Endothelial cell of umbilical vein (primary cell): ENCODE measurements around the gene APIP. TPM values are rescaled to one million over a fixed set of nuclear protein-coding genes. Genes with fewer than 3 reads are reported as not detected.

Source experiments
- BruUV-seq: library from RNA; stranded (reverse); fragments of 400-500 nt; replicated peaks from 2 replicates; lab custom pipeline; 2021; lab: Mats Ljungman, UMichigan
- CTCF ChIA-PET: fragments of 300-600, 350-600 bp; sonication (Branson Sonifier 250); formaldehyde crosslinking; loops from one replicate; lab custom pipeline; 2021; ENCODE audit warnings: antibody characterized with exemption, inconsistent platforms; lab: Charles Lee
- POLR2A ChIA-PET: fragments of 300-600, 350-600 bp; sonication (Branson Sonifier 250); formaldehyde crosslinking; loops from one replicate; lab custom pipeline; 2021; ENCODE audit warnings: antibody characterized with exemption, inconsistent platforms; lab: Charles Lee
- DNase-seq: peaks from one replicate; pipeline ENCODE4 v3.0.0-alpha.2; 2011; ENCODE audit warnings: low read depth, low spot score
- FAIRE-seq: peaks from 2 replicates; lab custom pipeline; 2011; peaks lifted over from hg19 to GRCh38; lab: Jason Lieb, UNC
- H2AFZ ChIP-seq: 2 replicates; pipeline ENCODE4 v1.6.0; 2012; ENCODE audit warnings: low read depth, low read length, control low read depth, inconsistent platforms
- H3K27ac ChIP-seq: 2 replicates; pipeline ENCODE4 v1.5.1; 2011; ENCODE audit warnings: low read depth, mild to moderate bottlenecking, control low read depth, low read length, moderate library complexity; ENCODE audit not compliant: insufficient read depth
- H3K27me3 ChIP-seq, 2 experiments: 2 replicates each; pipeline versions ENCODE4 v1.6.0 to v1.6.1; 2011; ENCODE audit warnings: low read length in 2 of 2, mixed read lengths in 1 of 2; ENCODE audit not compliant: control insufficient read depth in 2 of 2, insufficient read depth in 2 of 2
- H3K36me3 ChIP-seq, 2 experiments: 2 replicates in 1 of 2; 3 replicates in 1 of 2; pipeline ENCODE4 v1.5.1; 2011; ENCODE audit warnings: low read length in 2 of 2, mild to moderate bottlenecking in 1 of 2, moderate library complexity in 1 of 2; ENCODE audit not compliant: control insufficient read depth in 2 of 2, insufficient read depth in 2 of 2; ENCODE audit errors: extremely low read depth in 1 of 2
- H3K4me1 ChIP-seq: 3 replicates; pipeline ENCODE4 v1.5.1; 2011; ENCODE audit warnings: mild to moderate bottlenecking, low read length; ENCODE audit not compliant: control insufficient read depth, insufficient read depth; ENCODE audit errors: extremely low read depth
- H3K4me2 ChIP-seq: 2 replicates; pipeline ENCODE4 v1.6.1; 2011; ENCODE audit warnings: low read length, control low read depth, mixed read lengths; ENCODE audit not compliant: insufficient read depth
- H3K4me3 ChIP-seq, 3 experiments: fragments of 200-600 bp in 1 of 3; sonication (generic), shearing (Covaris generic) in 1 of 3; replicated peaks in 1 of 3; 2 replicates each; pipeline ENCODE4 v1.5.1; 2011 to 2016; ENCODE audit warnings: control low read depth in 3 of 3, low read length in 3 of 3, mild to moderate bottlenecking in 2 of 3, inconsistent platforms in 1 of 3, low read depth in 1 of 3, moderate library complexity in 1 of 3; ENCODE audit not compliant: insufficient read depth in 1 of 3
- H3K79me2 ChIP-seq: 2 replicates; pipeline ENCODE4 v1.6.0; 2012; ENCODE audit warnings: low read length, inconsistent platforms; ENCODE audit not compliant: control insufficient read depth, insufficient read depth
- H3K9ac ChIP-seq: replicated peaks from 2 replicates; pipeline ENCODE3; 2011; ENCODE audit warnings: low read length, control low read depth; ENCODE audit not compliant: insufficient read depth; ENCODE audit errors: extremely low read depth
- H3K9me1 ChIP-seq: replicated peaks from 3 replicates; pipeline ENCODE4 v1.6.0; 2011; ENCODE audit warnings: mild to moderate bottlenecking, low read length; ENCODE audit not compliant: control insufficient read depth, insufficient read depth; ENCODE audit errors: extremely low read depth
- H3K9me3 ChIP-seq: replicated peaks from 2 replicates; pipeline ENCODE4 v1.5.1; 2012; ENCODE audit warnings: low read length, inconsistent platforms; ENCODE audit not compliant: control insufficient read depth, insufficient read depth
- H4K20me1 ChIP-seq: replicated peaks from 2 replicates; pipeline ENCODE3; 2011; ENCODE audit warnings: mild to moderate bottlenecking, low read length; ENCODE audit not compliant: control insufficient read depth, insufficient read depth; ENCODE audit errors: extremely low read depth
- CTCF ChIP-seq, 2 donors: IDR thresholded peaks; 1 replicate in 1 of 2; 2 replicates in 1 of 2; pipeline ENCODE4 v1.5.1; 2011; ENCODE audit warnings: low read length in 2 of 2, mild to moderate bottlenecking in 2 of 2, moderate library complexity in 2 of 2, control low read depth in 1 of 2, inconsistent platforms in 1 of 2, low read depth in 1 of 2; ENCODE audit not compliant: insufficient read depth in 1 of 2; ENCODE audit errors: extremely low read depth in 1 of 2
- EZH2 ChIP-seq: IDR thresholded peaks from 2 replicates; pipeline ENCODE4 v1.6.1; 2012; ENCODE audit warnings: borderline replicate concordance, low read depth, mild to moderate bottlenecking, moderate library complexity, low read length, inconsistent platforms; ENCODE audit not compliant: severe bottlenecking
- FOS ChIP-seq: IDR thresholded peaks from 2 replicates; pipeline ENCODE4 v1.6.1; 2011; ENCODE audit warnings: mild to moderate bottlenecking, low read length, moderate library complexity, borderline replicate concordance; ENCODE audit not compliant: insufficient read depth
- GATA2 ChIP-seq: IDR thresholded peaks from 2 replicates; pipeline ENCODE4 v1.7.0; 2011; ENCODE audit warnings: low read depth, mild to moderate bottlenecking, moderate library complexity, mixed read lengths, low read length; ENCODE audit not compliant: insufficient read length, insufficient read depth
- JUN ChIP-seq: IDR thresholded peaks from 2 replicates; pipeline ENCODE4 v1.6.1; 2011; ENCODE audit warnings: borderline replicate concordance, low read depth; ENCODE audit not compliant: insufficient read length, insufficient read depth
- MAX ChIP-seq: IDR thresholded peaks from 2 replicates; pipeline ENCODE4 v1.6.1; 2011; ENCODE audit not compliant: insufficient read depth, insufficient read length
- MYC ChIP-seq: IDR thresholded peaks from one replicate; pipeline ENCODE4 v1.6.1; 2011; ENCODE audit warnings: mild to moderate bottlenecking, low read depth, low read length
- POLR2A ChIP-seq: IDR thresholded peaks from 2 replicates; pipeline ENCODE4 v1.6.1; 2012; ENCODE audit warnings: low read depth, mild to moderate bottlenecking, control low read depth, low read length
- POLR2AphosphoS5 ChIP-seq: IDR thresholded peaks from 2 replicates; pipeline ENCODE4 v1.6.1; 2012; ENCODE audit warnings: low read depth, mild to moderate bottlenecking, control low read depth, low read length, moderate library complexity; ENCODE audit not compliant: insufficient read depth
- dilution Hi-C: fragments of 300-500 bp; cut with MboI; formaldehyde crosslinking; loops from one replicate; pipeline ENCODE4 v1.15.0; 2019; ENCODE audit warnings: low sequenced_read_pairs; ENCODE audit not compliant: extremely low pct_ligation_motif_present
- intact Hi-C: fragments of 100-400 bp; cut with micrococcal nuclease; formaldehyde crosslinking; loops from one replicate; pipeline ENCODE4 v1.10.0; 2022
- polyA plus RNA-seq, 4 experiments: library from polyadenylated mRNA; depleted of rRNA in 3 of 4; stranded (reverse) in 3 of 4; unstranded in 1 of 4; fragments of >200 nt; gene quantifications; 2 replicates each; pipeline versions ENCODE4 v1.2.1 to v1.2.3, GENCODE V29; 2011 to 2012; ENCODE audit warnings: missing spikeins in 1 of 4
- total RNA-seq: library from RNA; stranded (reverse); gene quantifications from 2 replicates; pipeline ENCODE4 v1.2.3, GENCODE V29; 2021

Gene APIP
- total and polyA plus RNA-seq, 2 donors (not counting 3 experiments of a cell fraction or from before 2014, with no cell fraction given) = 10.0 to 26.9 TPM

DNA sequence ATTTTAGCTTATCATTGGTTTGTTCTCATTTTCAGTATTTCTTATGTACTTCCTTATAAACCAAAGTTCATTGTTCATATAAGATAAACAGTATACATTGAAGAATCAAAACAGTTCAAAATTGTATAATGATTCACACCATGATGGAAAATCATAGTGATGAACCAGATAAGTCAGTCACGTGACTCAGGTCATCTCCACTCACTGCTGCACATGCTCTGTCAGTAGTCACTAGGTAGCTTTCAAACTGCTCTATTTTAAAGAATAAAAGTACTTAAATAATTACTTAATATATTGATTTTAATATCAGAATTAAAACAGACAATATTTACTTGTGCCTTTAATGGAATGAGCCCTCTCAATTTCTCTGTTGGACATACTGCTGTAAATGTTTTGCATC, 37.8 kb upstream of the APIP start:
- Histone ChIP-seq H3K4me3 (no peak overlapping the region), H3K79me2 (no peaks in the 10 kb centered on the region), H3K36me3 (no peaks in the 10 kb centered on the region), H3K27me3 (no peaks in the 10 kb centered on the region), H3K4me2 (no peak overlapping the region), H4K20me1 (no peaks in the 10 kb centered on the region), H3K9ac (no peak overlapping the region), H3K4me1 (no peaks in the 10 kb centered on the region), H2AFZ (no peak overlapping the region), H3K27ac (no peak overlapping the region), H3K9me1 (no peaks in the 10 kb centered on the region), H3K9me3 (no peaks in the 10 kb centered on the region)
- no peak for TF ChIP-seq POLR2AphosphoS5
- TF ChIP-seq JUN = no peak
- dilution Hi-C loops = no loop called here
- POLR2A ChIA-PET = interaction anchor here (0.6 kb wide), 1 partner anchor 58 kb away, joined by 3 read pairs; no protein-coding TSS in a partner anchor
- BruUV-seq = no TSS peak
- FAIRE-seq = no peak
- DNase-seq = no peak
- intact Hi-C loops = no loop called here
- CTCF ChIA-PET = interaction anchor here (1.2 to 2.3 kb wide), 3 partner anchors 11 to 43 kb away, joined by 3 to 8 read pairs (median 4); no protein-coding TSS in a partner anchor

DNA sequence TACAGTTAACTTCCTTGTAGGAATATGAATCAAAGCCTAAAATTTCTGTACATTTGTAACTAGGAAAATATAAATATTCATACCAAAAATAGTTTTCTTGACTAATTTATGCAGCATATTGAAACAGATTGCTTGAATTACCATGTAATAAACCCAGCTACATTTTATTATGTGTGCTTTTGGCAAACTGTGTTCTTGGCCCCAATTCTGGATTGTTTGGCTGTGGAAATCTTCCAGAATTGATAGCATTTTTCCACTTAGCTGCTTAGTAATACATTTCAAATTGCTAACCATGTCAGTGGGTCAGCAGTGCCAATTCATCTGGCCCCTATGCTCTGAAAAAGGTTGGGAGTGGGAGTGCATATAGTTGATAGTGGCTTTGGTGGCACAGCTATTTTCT, 32.5 kb upstream of the APIP start:
- BruUV-seq = no TSS peak

More for the DNA sequence above, 32.5 kb upstream of the APIP start:
- Histone ChIP-seq H2AFZ (no peak overlapping the region), H3K9me3 (no peaks in the 10 kb centered on the region), H3K4me3 (no peak overlapping the region), H3K9me1 (no peaks in the 10 kb centered on the region), H3K27ac (no peak overlapping the region), H3K36me3 (no peaks in the 10 kb centered on the region), H3K4me1 (no peaks in the 10 kb centered on the region), H3K9ac (no peak overlapping the region), H3K4me2 (no peak overlapping the region), H4K20me1 (peaks cover 2% of the 10 kb centered on the region), H3K27me3 (no peaks in the 10 kb centered on the region), H3K79me2 (peaks cover 4% of the 10 kb centered on the region)
- DNase-seq (no peak), FAIRE-seq (no peak)
- dilution Hi-C loops (no loop called here), intact Hi-C loops (no loop called here)
- no peak for TF ChIP-seq MYC
- no peak for TF ChIP-seq POLR2AphosphoS5
- TF ChIP-seq GATA2 = no peak
- TF ChIP-seq JUN = no peak
- TF ChIP-seq POLR2A = no peak
- TF ChIP-seq MAX = no peak
- no peak for TF ChIP-seq FOS
- no peak for TF ChIP-seq EZH2
- TF ChIP-seq CTCF (IDR thresholded peaks at IDR 0.05; ENCODE audit: extremely low read depth in 1 of 2, insufficient read depth in 1 of 2, low read depth in 1 of 2, low read length in 2 of 2) = no peak
- CTCF ChIA-PET = interaction anchor here (2.9 kb wide), 1 partner anchor 24 kb away, joined by 8 read pairs; no protein-coding TSS in a partner anchor
- POLR2A ChIA-PET = no interaction called here
